Measurements from ENCODE around the gene CDC37L1. TPM values are rescaled to one million over a fixed set of nuclear protein-coding genes. Genes with fewer than 3 reads are reported as not detected.

Gene CDC37L1
- total and polyA plus RNA-seq, 9 of the 15 experiments (the other 6 are each of a cell fraction or from before 2014, with no cell fraction given), result 1.5 to 7.9 (median 6.0) TPM

DNA sequence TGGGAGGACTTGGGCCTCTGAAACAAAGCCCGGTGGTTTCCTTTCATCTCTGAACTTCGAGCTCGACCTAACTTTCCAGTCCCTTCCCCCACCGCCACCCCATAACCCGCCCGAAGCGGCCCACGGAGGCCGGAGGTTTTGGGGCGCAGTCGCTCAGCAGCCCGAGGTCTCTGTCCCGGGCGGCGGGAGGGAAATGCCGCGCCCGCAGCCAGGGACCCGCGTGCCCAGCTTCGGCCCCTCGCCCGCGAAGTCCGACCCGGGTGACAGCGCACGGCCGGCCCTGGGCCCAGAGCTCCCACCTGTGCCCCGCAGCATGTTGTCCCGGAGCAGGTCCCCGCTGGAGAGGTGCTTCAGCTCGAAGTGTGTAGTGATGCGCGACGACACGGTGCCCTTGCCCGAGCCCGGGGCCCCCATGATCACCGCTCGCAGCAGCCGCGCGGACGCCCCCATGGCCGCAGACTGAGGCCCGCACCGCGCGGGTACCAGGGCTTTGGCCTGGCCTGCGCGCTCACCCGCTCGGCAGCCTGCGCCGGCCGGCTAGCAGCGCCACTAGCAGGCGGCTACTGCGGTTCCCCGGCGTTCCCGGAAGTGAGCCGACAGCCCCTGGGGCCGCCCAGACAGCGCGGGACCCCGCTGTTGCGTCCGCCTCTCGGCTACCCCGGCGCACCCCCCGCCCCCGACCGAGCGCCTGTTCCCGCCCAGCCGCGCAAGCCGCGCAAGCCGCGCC lies 61.4 kb downstream of the CDC37L1 start, which contains the start of gene AK3 (continued):
- TF ChIP-seq, protein P1, sequence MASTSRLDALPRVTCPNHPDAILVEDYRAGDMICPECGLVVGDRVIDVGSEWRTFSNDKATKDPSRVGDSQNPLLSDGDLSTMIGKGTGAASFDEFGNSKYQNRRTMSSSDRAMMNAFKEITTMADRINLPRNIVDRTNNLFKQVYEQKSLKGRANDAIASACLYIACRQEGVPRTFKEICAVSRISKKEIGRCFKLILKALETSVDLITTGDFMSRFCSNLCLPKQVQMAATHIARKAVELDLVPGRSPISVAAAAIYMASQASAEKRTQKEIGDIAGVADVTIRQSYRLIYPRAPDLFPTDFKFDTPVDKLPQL (IDR thresholded peaks at IDR 0.05; ENCODE audit: extremely low read depth, insufficient read length), result no peak
- TF ChIP-seq, protein P2, sequence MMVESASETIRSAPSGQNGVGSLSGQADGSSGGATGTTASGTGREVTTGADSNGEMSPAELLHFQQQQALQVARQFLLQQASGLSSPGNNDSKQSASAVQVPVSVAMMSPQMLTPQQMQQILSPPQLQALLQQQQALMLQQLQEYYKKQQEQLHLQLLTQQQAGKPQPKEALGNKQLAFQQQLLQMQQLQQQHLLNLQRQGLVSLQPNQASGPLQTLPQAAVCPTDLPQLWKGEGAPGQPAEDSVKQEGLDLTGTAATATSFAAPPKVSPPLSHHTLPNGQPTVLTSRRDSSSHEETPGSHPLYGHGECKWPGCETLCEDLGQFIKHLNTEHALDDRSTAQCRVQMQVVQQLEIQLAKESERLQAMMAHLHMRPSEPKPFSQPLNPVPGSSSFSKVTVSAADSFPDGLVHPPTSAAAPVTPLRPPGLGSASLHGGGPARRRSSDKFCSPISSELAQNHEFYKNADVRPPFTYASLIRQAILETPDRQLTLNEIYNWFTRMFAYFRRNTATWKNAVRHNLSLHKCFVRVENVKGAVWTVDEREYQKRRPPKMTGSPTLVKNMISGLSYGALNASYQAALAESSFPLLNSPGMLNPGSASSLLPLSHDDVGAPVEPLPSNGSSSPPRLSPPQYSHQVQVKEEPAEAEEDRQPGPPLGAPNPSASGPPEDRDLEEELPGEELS (CRISPR knock-in tag; IDR thresholded peaks at IDR 0.05; ENCODE audit: borderline replicate concordance), result peak; percentile 48; the same call in 1 of the 2 replicates
- TF ChIP-seq ZNF695 (CRISPR knock-in tag; IDR thresholded peaks at IDR 0.05) (no peak), GTF2E2 (tag; IDR thresholded peaks at IDR 0.05) (no peak), ZNF76 (CRISPR knock-in tag; IDR thresholded peaks at IDR 0.05; ENCODE audit: borderline replicate concordance) (no peak), TAL1 (IDR thresholded peaks at IDR 0.05) (no peak), CBX1 (IDR thresholded peaks at IDR 0.05; ENCODE audit: low read depth) (peak; percentile 34; the same call in 1 of the 2 replicates), ZNF134 (CRISPR knock-in tag; conservative IDR thresholded peaks at IDR 0.05) (no peak), TAF1 (IDR thresholded peaks at IDR 0.05; ENCODE audit: control insufficient read depth, extremely low read depth, insufficient read depth, low read length, severe bottlenecking) (peak; percentile 85), ZKSCAN1 (IDR thresholded peaks at IDR 0.05; ENCODE audit: low read depth, low read length) (no peak), MAFK (IDR thresholded peaks at IDR 0.05; ENCODE audit: low read length) (no peak), IFI16 (CRISPR knock-in tag; IDR thresholded peaks at IDR 0.05) (no peak), NRF1 (conservative IDR thresholded peaks at IDR 0.05 in 1 of 2, IDR thresholded peaks at IDR 0.05 in 1 of 2) (peak; percentile 84 to 85), POLR3G (IDR thresholded peaks at IDR 0.05; ENCODE audit: extremely low read depth, insufficient read length, insufficient replicate concordance) (no peak), SMARCC2 (IDR thresholded peaks at IDR 0.05; ENCODE audit: low read depth) (no peak), ILF3 (IDR thresholded peaks at IDR 0.05; ENCODE audit: borderline replicate concordance) (no peak), SMARCE1 (IDR thresholded peaks at IDR 0.05) (no peak), NFIC (IDR thresholded peaks at IDR 0.05) (0 out of 2 replicates have a peak, but pooled peaks have one; percentile 10), CBFB (CRISPR knock-in tag; IDR thresholded peaks at IDR 0.05) (no peak)
- TF ChIP-seq, protein P3, sequence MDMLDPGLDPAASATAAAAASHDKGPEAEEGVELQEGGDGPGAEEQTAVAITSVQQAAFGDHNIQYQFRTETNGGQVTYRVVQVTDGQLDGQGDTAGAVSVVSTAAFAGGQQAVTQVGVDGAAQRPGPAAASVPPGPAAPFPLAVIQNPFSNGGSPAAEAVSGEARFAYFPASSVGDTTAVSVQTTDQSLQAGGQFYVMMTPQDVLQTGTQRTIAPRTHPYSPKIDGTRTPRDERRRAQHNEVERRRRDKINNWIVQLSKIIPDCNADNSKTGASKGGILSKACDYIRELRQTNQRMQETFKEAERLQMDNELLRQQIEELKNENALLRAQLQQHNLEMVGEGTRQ (CRISPR knock-in tag; IDR thresholded peaks at IDR 0.05), result no peak
- TF ChIP-seq, protein P4, sequence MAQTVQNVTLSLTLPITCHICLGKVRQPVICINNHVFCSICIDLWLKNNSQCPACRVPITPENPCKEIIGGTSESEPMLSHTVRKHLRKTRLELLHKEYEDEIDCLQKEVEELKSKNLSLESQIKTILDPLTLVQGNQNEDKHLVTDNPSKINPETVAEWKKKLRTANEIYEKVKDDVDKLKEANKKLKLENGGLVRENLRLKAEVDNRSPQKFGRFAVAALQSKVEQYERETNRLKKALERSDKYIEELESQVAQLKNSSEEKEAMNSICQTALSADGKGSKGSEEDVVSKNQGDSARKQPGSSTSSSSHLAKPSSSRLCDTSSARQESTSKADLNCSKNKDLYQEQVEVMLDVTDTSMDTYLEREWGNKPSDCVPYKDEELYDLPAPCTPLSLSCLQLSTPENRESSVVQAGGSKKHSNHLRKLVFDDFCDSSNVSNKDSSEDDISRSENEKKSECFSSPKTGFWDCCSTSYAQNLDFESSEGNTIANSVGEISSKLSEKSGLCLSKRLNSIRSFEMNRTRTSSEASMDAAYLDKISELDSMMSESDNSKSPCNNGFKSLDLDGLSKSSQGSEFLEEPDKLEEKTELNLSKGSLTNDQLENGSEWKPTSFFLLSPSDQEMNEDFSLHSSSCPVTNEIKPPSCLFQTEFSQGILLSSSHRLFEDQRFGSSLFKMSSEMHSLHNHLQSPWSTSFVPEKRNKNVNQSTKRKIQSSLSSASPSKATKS (CRISPR knock-in tag; IDR thresholded peaks at IDR 0.05), result no peak
